NCI-H187 treated with DMSO at 0.1 percent for 48 hours (cell line): ENCODE results near the gene DOC2A.
"Not testable (repeated sequence)": the region's sequence is repeated elsewhere in the genome, so short reads cannot be mapped to it uniquely, and the experiment has no call there.

Source experiments
- DNase-seq: peaks from one replicate; lab custom pipeline; 2025; lab: John Stamatoyannopoulos, UW

The DOC2A gene

GRCh38 chr16:30027588-30028437 lies 17.0 kb upstream of the DOC2A start:
- DNase-seq, result no peak

GRCh38 chr16:30026449-30026848 lies 15.6 kb upstream of the DOC2A start:
- DNase-seq, result no peak

DNA sequence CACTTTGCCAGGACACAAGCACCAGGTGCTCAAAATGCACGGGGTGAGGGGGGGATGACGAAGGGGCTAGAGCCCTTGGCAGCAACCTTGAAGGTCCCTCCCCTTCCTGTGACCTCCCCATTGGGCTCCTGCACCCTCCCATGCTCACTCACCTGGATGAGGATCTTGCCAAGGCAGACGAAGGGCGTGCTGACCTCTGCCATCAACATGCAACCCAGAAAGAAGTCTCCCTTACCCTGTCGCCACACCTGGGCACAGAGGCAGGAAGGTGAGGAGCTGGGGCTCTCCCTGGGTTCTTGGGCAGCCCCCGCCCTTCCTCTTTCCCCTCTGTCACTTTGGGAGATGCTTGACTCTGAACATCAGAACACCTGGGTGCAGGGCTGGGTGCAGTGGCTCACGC lies 14.7 kb upstream of the DOC2A start:
- DNase-seq, result no peak

DNA sequence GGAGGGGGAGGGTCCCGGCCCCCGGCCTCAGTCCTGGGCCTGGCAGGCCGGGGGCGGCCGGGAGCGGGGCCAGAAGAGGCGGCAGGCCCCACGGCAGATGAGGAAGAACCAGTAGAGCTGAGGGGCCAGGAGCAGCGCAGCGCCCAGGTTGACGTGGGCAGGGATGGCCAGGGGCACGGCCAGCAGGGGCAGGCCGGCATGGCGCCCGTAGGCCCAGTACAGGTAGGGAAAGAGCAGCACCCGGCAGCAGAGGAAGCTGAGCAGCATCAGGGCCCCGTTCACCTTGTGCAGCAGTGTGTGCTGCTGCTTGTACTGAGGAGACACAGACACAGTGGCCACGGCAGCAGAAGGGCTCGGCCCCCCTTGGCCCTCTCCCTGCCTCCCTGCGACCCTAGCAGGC lies 14.3 kb upstream of the DOC2A start:
- no peak for DNase-seq

GRCh38 chr16:30024451-30024850 lies 13.6 kb upstream of the DOC2A start:
- DNase-seq, result no peak

DNA sequence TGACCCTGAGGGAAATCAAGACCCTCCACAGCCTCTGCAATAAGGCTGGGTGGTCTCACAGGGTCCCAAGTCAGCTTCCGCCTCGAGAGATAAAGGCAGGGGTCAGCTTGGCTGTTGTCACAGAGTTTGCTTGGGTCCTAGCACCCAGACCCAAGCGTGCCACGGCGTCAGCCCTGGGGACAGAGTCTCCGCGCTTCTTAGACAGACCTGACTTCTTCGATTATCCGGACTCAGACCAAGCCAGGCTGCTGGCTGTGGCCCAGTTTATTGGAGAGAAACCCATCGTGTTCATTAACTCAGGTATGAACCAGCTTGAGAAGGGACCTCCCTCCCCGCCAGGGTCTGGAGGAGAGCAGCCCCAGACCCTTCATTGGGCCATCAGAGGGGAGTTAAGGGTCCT lies 12.8 kb upstream of the DOC2A start:
- no peak for DNase-seq

GRCh38 chr16:30022887-30023286 lies 12.1 kb upstream of the DOC2A start, which contains the start of gene C16orf92:
Gene C16orf92, plus strand, starts transcription at chr16:30023198. Its CDS starts 143 bp downstream, at chr16:30023341.
- no peak for DNase-seq

DNA sequence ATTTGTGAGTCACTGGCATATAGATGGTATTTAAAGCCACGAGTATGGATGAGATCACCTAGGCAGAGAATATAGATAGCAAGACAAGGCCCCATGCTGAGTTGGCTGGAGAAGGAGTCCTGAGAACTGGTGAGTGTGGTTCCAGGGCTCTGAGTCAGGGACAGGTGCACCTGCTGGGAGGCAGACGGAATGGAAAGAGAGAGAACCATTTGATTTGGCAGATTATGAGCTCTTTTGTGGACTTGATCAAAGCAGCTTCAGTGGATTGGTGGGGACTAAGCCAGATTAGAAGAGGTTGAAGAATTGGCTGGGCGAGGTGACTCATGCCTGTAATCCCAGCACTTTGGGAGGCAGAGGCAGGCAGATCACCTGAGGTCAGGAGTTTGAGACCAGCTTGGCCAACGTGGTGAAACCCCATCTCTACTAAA lies 7.9 kb upstream of the DOC2A start:
- DNase-seq, result no peak

DNA sequence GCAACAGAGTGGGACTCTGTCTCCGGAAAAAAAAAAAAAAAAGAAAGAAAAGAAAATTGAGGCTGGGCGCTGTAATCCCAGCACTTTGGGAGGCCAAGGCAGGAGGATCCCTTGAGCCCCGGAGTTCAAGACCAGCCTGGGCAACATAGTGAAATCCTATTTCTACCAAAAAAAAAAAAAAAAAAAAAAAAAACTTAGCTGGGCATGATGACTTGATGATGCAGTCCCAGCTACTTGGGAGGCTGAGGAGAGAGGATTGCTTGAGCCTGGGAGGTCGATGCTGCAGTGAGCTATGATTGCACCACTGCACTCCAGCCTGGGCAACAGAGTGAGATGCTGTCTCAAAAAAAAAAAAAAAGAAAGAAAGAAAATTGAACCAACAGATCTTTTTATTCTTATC lies 7.1 kb upstream of the DOC2A start:
- DNase-seq, result not testable (repeated sequence)

- no peak for DNase-seq
Observed at GRCh38 chr16:30017277-30017656, 6.4 kb upstream of the DOC2A start.

DNA sequence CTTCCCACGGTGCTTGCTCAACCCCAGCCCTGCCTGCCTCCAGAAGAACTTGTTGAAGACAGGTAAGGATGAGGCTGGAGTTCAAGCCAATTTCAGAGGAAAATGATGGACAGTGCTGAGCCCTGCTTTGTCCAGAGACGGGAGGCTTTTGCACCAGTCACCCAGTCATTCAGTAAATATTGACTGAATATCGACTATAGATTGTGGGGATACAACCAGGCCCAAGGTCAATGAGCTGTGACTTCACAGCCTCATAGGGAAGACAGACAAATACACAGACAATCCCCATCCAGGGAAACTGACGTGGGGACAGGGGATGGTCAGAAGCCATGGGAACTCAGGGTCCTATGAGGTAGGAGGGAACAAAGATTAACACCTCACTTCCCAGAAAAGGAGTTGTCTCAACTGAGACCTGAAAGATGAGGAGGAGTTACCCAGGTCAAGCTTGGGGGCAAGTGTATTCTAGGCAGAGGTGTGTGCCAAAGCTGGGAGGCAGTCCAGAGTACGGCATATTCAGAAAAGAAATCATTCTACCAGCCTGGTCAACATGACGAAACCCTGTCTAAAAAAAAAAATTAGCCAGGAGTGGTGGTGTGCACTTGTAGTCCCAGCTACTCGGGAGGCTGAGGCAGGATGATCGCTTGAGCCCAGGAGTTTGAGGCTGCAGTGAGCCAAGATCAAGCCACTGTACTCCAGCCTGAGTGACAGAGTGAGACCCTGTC lies 5.9 kb upstream of the DOC2A start:
- DNase-seq, result no peak

GRCh38 chr16:30015450-30015849 lies 4.6 kb upstream of the DOC2A start:
- DNase-seq, result not testable (repeated sequence)

DNA sequence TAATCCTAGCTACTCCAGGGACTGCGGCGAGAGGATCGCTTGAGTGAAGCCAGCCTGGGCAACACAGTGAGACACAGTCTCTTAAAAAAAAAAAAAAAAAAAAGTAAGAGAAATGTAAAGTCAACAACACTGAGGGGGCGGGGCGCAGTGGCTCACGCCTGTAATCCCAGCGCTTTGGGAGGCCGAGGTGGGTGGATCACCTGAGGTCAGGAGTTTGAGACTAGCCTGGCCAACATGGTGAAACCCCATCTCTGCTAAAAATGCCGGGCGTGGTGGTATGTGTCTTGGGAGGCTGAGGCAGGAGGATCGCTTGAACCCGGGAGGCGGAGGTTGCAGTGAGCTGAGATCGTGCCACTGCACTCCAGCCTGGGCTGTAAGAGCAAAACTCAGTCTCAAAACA lies 1.8 kb upstream of the DOC2A start:
- not testable (repeated sequence) for DNase-seq

DNA sequence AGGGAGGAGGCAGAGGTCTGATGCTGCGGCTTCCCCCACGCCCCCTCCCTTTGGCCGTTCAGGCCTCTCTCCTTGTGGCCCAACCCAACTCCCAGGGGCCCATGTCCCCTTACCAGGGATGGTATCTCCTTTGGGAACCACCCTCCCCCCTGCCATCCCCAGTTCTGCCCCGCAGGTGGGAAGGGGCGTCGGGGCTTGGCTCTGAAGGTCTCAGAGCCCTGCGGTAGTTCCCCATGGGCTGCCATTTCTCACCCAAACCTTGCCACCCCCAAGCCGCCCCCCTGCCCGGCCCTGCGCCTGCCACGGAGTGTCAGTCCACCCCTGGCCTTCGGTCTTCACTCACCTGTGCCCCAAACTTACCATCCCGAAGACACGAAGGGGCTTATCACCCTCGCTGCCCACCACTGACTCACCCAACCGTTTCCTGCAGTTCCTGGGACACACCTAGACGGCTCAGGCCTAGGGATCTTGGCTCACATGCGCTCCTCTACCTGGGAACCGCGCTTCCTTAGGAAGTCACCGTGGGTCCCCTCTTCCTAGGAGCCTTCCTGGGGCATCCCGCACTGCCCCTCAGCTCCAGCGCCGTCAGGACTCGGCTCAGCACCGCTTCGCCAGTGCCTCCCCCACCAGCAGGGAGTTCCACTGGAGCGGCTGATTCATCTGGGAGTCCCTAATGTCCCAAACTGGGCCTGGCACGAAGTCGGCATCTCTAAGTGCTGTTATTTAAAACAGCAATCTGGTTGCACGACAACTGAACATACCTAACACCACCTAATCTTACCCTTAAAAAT lies 1.1 kb upstream of the DOC2A start:
- DNase-seq, result no peak

DNA sequence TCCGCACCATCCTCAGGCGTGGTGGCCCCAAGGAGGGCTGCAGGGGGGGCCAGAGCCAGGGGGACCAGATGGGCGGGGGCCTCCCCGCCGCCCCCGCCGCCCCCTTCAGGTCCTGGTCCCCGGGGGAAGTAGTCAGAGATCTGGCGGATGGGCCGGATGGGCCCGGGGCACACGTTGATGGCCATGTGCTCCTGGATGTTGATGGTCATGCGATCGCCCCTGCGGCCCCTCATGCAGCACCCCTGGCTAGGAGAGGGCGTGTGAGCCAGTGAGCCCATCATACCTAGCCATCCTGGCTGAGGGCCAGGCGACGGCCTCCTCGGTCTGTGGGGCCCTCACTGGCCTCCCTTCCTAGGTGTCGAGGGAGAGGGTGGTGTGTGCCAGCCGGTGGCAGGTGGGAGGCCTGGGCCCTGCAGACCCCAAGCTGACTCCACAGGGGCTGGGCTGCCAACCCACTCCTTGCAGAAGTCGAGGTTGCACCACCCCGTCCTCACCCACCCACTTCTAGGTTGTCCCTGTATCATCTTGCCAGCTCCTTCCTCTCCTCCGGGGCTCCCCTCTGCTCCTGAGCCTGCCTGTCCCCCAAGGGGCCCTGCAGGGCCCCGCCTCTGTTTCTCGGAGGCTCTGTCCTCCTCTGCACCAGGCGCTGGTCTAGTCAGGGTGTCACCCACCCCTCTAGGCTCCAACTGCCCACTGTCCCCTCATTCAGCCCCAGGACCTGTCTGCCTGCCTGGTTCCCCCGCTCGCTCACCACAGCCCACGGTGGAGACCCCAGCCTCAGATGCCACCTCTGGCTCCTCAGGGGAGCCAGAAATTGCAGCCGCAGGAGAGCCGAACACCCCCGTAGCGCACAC lies 610 bp downstream of the DOC2A start:
- no peak for DNase-seq

- no peak for DNase-seq
Observed at GRCh38 chr16:30009085-30009862, 1.6 kb downstream of the DOC2A start.

DNA sequence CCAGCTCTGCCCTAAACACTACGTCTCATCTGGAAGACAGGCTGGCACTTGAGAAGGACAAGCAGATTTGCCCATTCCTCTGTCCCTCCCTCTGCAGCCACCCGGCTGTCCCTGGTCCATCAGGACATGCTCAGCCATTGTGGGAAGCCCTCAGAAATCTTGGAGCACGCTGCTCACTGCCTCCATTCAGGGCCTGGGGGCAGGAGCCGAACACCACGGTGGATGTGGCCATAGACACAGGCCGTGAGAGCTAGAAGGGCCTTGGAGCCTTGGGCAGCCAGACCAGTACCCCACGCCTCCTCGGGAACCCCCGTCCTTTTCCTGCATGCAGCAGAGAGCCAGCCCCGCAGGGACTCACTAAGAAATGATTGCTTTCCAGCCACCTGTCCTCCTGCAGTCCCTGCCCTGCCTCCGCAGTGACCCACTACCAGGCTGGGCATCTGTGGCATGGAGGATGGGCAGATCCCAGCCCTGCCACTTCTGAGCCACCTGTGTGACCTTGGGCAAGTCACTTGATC lies 3.4 kb downstream of the DOC2A start:
- DNase-seq, result no peak

DNA sequence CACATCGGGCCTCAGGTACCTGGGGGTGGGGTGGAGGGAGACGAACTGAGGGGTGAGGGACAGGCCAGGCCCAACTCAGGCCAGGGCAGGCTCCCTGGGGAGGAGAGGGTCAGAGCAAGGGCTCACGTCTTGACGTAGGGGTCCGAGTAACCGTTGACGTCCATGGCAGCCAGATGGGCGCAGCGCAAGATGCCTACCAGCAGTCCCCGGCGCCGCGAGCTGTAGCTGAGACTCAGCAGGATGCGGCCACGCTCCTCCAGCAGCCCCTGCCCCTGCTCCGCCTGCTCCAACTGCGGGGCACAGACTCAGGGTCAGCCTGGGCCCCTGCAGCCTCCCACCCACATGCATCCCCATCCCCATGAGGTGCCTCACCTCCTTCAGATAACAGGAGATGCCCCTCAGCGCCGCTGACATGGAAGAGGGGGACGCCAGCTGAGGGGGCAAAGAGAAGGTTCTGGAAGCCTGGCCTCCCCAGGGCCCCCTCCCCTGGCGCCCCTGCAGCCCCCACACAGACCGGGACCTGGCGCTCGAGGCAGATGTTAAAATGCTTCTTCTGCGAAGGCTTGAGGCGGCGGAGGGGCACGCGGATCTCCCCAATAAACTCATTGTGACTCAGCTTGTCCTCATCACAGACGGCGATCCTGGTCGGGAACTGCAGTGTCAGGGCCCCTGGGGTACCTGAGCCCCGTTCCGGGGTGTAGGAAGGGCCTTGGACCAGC lies 4.0 kb downstream of the DOC2A start:
- DNase-seq, result no peak

- no peak for DNase-seq
Observed at GRCh38 chr16:30006095-30006473, 4.7 kb downstream of the DOC2A start.
